Mucosa of stomach (tissue), 1 donor: ENCODE measurements around the gene AIG1.
"Not testable (repeated sequence)": the region's sequence is repeated elsewhere in the genome, so short reads cannot be mapped to it uniquely, and the experiment has no call there.

Source experiments
- H3K27me3 ChIP-seq: one replicate; pipeline ENCODE4 v1.7.0; 2013; ENCODE audit warnings: mild to moderate bottlenecking, low read length; ENCODE audit not compliant: control insufficient read depth, insufficient read depth
- H3K36me3 ChIP-seq: one replicate; pipeline ENCODE4 v1.7.0; 2013; ENCODE audit warnings: low read length; ENCODE audit not compliant: control insufficient read depth, insufficient read depth
- H3K4me1 ChIP-seq: one replicate; pipeline ENCODE4 v1.7.0; 2013; ENCODE audit warnings: mild to moderate bottlenecking, low read length; ENCODE audit not compliant: control insufficient read depth, insufficient read depth
- H3K4me3 ChIP-seq: one replicate; pipeline ENCODE4 v1.7.0; 2013; ENCODE audit warnings: low read length
- H3K9ac ChIP-seq: one replicate; pipeline ENCODE4 v1.7.0; 2013; ENCODE audit warnings: mild to moderate bottlenecking, low read length, moderate library complexity
- H3K9me3 ChIP-seq: one replicate; pipeline ENCODE4 v1.7.0; 2013; ENCODE audit warnings: mild to moderate bottlenecking, low read length, moderate library complexity; ENCODE audit not compliant: control insufficient read depth
- donor health status: Pancreatic carcinoma.

AIG1 gene

DNA sequence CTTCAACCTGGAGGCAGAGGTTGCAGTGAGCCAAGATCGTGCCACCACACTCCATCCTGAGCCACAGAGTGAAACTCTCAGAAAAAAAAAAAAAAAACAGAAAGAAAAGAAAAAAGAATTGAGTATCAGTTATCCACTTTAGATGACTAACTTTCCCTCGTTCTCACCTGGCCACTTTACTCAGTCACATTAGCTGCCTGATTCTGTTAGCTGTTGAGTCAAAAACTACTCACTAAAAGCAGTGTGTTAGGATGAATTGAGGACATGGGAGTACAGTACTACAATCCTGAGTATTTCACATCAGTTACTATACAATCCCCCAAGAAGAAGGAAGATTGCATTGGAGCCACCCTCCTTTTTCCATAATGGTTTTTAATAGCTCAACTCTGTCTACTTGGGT, 275.2 kb downstream of the AIG1 start:
- Histone ChIP-seq H3K36me3 (no peaks in the 10 kb centered on the region), H3K9ac (no peak overlapping the region), H3K9me3 (no peaks in the 10 kb centered on the region), H3K4me1 (no peaks in the 10 kb centered on the region), H3K27me3 (no peaks in the 10 kb centered on the region), H3K4me3 (no peak overlapping the region)

DNA sequence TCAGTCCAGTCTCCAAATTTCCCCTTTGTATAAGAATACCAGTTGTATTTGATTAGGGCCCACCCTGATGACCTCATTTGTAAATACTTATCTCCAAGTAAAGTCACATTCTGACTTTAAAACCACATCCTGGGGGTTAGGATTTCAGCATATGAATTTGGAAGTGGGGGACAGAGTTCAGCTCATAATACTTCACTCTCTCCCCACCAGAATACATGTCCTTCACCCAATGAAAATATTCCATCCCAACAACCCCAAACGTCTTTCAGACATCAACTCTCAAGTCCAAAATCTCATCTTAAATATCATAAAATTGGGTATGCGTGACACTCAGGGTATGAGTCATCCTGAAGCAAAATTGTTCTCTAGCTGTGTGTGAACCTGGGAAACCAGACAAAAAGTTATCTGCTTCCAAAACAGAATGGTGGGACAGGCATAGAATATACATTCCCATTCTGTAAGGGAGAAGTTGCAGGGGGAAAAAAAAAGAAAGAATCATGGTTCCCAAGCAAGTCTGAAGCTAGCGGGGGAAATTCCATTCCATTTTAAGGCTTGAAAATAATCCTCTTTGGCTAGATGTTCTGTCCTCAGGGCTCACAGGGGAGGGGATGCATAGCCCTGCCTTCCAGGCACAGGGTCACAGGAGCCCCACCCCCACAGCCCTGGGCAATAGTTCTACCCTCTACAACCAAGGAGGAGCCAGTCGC, 275.9 kb downstream of the AIG1 start:
- no peaks in the 10 kb centered on the region for H3K27me3 ChIP-seq
- no peaks in the 10 kb centered on the region for H3K4me1 ChIP-seq
- H3K9ac ChIP-seq: no peak overlapping the region
- H3K9me3 ChIP-seq: no peaks in the 10 kb centered on the region
- H3K36me3 ChIP-seq: no peaks in the 10 kb centered on the region
- H3K4me3 ChIP-seq: no peak overlapping the region

DNA sequence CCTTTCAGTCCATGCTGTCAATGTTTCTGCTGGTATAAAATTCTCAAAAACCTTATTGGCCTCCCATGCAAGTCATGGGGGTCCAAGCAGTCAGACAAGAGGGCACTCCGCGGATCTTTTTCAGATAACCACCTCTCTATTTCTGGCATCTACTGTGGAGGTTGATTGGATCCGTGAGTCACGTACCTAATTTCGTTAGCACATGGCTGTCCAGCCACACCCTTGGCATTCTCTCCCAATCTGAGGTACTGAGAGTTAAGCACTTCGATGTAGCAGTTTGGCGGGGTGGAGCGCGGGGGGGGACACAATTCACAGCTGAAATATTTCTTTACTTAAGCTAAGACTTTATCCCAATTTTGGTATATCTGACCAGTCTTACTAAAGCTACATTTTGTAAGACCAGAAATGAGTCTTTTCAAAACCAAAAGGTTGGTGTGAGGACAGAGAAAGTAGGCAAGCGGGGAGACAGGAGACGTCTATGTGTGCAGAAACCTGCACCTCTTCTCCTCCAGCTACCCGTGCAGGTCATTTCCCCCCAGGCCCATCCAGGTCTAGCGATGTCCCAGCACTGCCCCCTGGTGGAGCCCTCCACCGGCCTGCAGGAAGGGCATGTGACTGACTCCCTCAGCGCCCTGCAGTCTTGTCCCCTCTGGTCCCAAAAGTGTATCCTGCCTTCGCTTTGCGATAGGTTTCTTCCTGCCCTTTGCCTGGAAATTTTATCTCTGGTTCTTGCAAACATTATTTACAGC, 276.7 kb downstream of the AIG1 start:
- H3K36me3 ChIP-seq: no peaks in the 10 kb centered on the region
- H3K9me3 ChIP-seq: no peaks in the 10 kb centered on the region
- no peaks in the 10 kb centered on the region for H3K27me3 ChIP-seq
- no peak overlapping the region for H3K9ac ChIP-seq
- H3K4me3 ChIP-seq: no peak overlapping the region
- H3K4me1 ChIP-seq: no peaks in the 10 kb centered on the region

DNA sequence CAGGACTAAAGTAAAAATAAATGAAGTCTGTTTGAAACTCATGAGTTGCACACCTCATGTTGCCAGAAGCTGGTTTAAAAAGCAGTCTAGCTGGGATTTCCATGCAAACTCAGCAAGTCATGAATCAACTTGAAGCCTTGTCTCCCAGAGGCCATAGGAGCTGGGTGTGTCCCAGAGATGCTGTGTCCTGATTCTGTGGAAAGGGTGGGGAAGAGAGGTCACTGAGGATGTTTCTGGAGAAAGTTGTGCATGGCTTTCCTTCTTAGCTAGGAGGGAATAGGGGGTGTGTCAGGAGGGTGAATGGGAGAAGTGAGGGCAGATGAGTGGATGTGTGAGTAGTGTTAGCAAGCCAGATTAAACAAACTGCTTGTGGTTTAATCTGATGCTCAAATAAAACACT, 278.5 kb downstream of the AIG1 start:
- Histone ChIP-seq H3K4me3 (no peak overlapping the region), H3K36me3 (no peaks in the 10 kb centered on the region), H3K9me3 (no peaks in the 10 kb centered on the region), H3K27me3 (no peaks in the 10 kb centered on the region), H3K4me1 (no peaks in the 10 kb centered on the region), H3K9ac (no peak overlapping the region)

DNA sequence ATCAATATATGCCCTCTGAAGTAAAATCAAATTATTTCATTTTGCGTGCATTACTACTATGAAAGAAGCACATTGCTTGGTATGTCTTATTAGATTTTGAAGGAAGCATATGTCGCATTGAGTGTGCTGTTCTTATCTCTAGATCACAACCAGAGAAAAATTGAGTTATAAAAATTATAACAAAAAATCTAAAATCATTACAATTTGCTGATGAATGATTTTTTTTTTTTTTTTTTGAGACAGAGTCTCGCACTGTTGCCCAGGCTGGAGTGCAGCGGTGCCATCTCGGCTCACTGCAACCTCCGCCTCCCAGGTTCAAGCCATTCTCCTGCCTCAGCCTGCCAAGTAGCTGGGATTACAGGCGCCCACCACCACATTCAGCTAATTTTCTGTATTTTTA, 284.8 kb downstream of the AIG1 start:
- H3K4me3 ChIP-seq, H3K9me3 ChIP-seq, H3K9ac ChIP-seq, H3K36me3 ChIP-seq, H3K27me3 ChIP-seq, H3K4me1 ChIP-seq: not testable (repeated sequence)

DNA sequence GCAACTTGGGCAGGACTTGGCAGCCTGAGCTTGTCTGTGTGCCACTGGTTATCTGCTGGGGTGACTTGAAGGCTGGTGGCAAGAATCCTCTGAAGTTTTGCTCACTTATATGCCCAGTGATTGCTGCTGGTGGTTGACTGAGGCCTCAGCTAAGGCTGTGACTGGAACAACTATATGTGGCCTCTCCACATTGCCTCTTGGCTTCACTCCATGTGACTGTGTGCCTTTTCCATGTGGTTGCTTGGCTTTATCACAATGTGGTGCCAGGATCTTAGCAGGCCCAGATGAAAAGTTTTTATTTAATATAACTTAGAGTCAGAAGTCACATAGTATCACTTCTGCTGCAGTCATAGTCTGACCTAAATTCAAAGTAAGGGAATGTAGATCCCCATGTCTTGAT, 285.3 kb downstream of the AIG1 start:
- no peaks in the 10 kb centered on the region for H3K27me3 ChIP-seq
- H3K4me1 ChIP-seq: no peaks in the 10 kb centered on the region
- no peaks in the 10 kb centered on the region for H3K36me3 ChIP-seq
- no peaks in the 10 kb centered on the region for H3K9me3 ChIP-seq
- no peak overlapping the region for H3K4me3 ChIP-seq
- H3K9ac ChIP-seq: no peak overlapping the region

DNA sequence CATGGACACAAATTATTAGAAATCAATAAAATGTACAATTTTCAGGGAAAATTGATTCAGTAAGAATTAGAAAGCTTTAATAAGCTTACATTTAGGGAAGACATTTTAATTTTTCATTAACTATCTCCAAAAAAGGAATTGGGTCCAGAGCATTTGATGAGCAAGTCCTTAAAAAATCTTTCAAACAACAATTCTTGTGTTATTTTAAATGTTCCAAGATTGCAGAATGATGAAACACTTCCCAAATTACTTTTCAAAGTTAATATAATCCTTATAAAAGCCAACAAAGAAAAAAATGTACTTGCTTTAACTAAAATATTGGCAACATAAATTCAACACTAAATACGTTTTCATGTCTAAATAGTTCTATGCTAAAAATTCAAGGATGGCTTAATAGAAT, 287.8 kb downstream of the AIG1 start:
- Histone ChIP-seq H3K9ac (no peak overlapping the region), H3K4me1 (no peaks in the 10 kb centered on the region), H3K27me3 (no peaks in the 10 kb centered on the region), H3K4me3 (no peak overlapping the region), H3K9me3 (no peaks in the 10 kb centered on the region), H3K36me3 (no peaks in the 10 kb centered on the region)

DNA sequence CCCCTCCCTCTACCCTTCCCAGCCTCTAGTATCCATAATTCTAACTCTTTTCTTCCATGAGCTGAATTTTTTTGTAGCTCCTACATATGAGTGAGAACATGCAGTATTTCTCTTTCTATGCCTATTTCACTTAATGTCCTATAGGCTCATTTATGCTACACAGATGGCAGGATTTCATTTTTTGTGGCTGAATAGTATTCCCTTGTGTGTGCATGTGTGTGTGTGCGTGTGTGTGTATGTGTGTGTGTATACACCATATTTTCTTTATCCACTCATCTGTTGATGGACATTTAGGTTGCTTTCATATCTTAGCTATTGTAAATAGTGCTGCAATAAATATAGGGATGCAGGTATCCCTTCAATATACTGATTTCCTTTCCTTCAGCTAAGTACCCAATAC, 288.8 kb downstream of the AIG1 start:
- Histone ChIP-seq H3K36me3 (no peaks in the 10 kb centered on the region), H3K4me3 (no peak overlapping the region), H3K9ac (no peak overlapping the region), H3K27me3 (no peaks in the 10 kb centered on the region), H3K4me1 (no peaks in the 10 kb centered on the region), H3K9me3 (no peaks in the 10 kb centered on the region)

DNA sequence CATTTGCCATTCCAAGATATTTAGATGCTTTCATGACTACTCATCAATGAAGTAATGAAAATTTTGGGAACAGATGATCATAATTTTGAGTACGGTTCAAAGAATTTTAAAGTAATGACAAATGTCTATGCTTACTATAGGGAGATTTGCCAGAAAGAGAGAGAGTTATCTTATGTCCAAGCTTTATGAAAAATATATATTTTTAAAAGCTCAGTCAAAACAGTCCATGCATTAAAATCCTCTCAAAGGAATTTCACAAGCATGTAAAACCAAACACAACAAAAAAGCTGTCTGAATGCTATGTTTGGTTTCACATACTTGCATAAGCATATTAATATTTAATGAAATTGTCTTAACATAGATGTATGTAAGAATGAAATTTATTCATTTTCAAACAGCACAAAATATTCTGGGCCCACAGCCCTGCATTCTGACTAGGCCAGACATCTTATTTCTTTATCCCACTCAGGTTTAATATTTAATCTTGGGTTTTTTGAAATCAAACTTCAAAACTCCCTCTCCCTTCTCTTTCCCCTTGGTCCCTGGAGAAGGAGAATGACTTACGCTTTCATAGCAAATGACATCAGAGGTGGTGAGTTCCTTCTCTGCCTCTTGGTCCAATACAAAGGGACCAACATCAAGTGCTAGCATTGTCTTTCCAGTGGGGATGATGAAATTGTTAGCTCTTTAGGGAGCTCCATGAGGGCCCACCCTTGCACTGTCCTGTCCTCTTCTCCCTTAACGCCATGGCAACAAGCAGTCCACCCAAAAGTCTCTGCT, 295.6 kb downstream of the AIG1 start:
- H3K9me3 ChIP-seq: no peaks in the 10 kb centered on the region
- no peak overlapping the region for H3K9ac ChIP-seq

DNA sequence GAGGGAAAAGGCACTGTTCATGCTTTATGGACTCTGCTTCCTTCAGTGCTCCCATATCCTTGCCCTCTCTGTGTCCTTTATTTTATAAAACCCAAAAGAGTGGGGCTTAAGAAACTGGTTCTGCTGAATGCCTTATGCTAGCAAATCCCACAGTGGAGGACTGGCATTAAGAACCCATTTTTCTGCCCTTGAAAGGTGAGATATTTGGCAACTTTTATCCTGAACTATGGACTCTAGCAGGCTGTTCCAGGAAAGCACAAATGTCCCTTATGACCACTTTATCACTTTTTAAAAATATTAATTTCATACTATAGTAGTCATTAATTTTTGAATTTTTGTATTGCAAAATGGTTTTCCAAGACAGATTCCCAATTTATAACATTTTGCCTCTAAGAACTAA, 296.5 kb downstream of the AIG1 start:
- Histone ChIP-seq H3K9ac (no peak overlapping the region), H3K4me3 (no peak overlapping the region), H3K4me1 (no peaks in the 10 kb centered on the region), H3K36me3 (no peaks in the 10 kb centered on the region), H3K9me3 (no peaks in the 10 kb centered on the region), H3K27me3 (no peaks in the 10 kb centered on the region)

More for the DNA sequence above, 295.6 kb downstream of the AIG1 start:
- Histone ChIP-seq H3K4me1 (no peaks in the 10 kb centered on the region), H3K36me3 (no peaks in the 10 kb centered on the region), H3K27me3 (no peaks in the 10 kb centered on the region), H3K4me3 (no peak overlapping the region)

DNA sequence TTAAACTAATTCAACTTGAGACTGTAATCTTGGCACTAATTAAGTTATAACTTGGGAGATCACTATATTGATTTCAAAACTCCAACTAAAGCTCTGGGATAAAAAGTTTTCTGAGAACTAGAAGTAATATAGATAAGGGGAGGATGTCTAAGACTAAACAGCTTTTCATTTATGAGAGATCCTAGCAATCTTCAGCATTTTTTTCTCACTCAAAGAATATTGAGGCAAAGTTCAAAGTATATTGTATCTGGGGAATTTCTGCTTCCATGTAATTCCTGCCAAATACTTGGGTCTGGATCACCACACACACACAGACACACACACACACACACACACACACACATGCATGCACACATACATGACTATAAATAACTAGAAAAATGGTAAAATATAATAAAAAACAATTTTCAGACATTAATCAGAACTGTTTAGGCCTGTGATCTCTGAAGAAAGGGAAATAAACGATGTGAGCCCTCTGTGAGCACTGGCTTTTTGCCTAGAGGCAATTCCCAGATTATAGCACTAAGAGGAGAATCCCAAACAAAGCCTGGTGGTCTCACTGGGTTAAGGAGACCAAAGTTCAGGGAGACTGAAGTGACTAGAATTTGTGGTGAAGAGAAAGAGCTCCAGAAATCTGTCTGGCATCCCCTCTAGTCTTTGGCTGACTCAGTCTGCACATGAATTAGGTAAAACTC, 297.0 kb downstream of the AIG1 start:
- H3K27me3 ChIP-seq: no peaks in the 10 kb centered on the region
- no peak overlapping the region for H3K4me3 ChIP-seq
- no peak overlapping the region for H3K9ac ChIP-seq
- no peaks in the 10 kb centered on the region for H3K9me3 ChIP-seq
- no peaks in the 10 kb centered on the region for H3K4me1 ChIP-seq
- no peaks in the 10 kb centered on the region for H3K36me3 ChIP-seq
